Erythroblast (primary cell): ENCODE measurements around the gene SLC12A9.
"Not testable (repeated sequence)": the region's sequence is repeated elsewhere in the genome, so short reads cannot be mapped to it uniquely, and the experiment has no call there.

Experiments used
- DNase-seq, 2 experiments: peaks; one replicate each; lab custom pipeline; 2025; lab: John Stamatoyannopoulos, UW
- GATA1 ChIP-seq: IDR thresholded peaks from 2 replicates; pipeline ENCODE4 v1.6.1; 2011; ENCODE audit warnings: low read depth, mild to moderate bottlenecking, control low read depth, low read length, moderate library complexity
- POLR2A ChIP-seq: IDR thresholded peaks from 2 replicates; pipeline ENCODE4 v1.6.1; 2011; ENCODE audit warnings: mild to moderate bottlenecking, low read length

SLC12A9 gene

DNA sequence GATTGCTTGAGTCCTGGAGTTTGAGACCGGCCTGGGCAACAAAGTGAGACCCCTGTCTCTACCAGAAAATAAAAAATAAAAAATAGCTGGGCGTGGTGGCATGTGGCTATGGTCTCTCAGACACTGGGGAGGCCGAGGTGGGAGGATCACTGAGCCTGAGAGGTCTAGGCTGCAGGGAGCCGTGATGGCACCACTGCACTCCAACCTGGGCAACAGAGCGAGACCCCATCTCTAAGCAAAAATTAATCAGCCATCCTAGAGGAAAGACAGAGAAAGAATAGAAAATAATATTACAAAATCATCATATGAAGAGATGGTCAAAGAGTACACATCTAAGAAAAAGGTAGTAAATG lies 20.3 kb upstream of the SLC12A9 start:
- TF ChIP-seq POLR2A (no peak), GATA1 (no peak)

DNA sequence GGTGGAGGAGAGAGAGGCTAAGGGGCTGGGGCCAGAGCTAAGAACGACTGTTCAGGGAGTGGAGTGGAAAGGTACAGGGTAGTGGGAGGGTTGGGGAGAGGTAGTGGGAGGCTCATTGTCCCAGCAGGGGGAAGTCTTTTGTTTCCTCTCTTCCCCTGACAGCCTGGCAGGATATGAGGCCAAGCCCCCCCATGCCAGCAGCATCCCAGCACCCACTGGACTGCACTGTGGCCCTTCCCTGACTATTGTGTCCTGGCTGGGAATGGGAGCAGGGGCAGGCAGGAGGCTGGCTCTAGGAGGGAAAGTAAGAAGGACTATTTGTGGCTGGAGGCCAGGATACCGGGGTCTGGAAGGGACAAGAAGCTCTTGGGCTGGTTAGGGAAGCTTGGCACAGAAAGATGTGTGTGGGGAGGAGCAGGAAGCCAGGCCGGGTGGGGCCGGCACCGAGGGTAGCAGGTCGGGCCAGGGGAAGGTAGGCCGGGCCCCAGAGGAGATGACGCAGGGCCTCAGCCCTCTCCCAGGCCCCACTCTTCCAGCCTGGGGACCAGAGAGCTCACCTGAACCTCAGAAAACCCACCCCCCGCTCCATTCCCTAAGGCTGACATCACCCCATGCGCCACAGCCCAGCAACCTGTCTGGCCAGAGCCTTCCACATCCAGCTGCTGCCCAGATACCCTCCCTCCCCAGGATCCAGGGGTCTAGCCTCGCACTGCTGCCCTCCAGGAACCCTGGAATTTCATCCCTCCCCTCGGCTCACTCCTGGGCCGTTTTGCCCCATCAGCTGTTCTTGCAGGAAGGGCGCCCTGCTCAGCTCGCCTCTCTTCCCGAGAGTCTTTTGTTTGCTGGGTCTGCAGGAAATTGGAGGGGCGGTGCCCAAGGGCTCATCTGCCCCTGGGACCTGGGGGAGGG lies 16.4 kb upstream of the SLC12A9 start:
- TF ChIP-seq POLR2A (no peak), GATA1 (no peak)
- DNase-seq = no peak

More for the DNA sequence above, 20.3 kb upstream of the SLC12A9 start:
- DNase-seq = no peak

DNA sequence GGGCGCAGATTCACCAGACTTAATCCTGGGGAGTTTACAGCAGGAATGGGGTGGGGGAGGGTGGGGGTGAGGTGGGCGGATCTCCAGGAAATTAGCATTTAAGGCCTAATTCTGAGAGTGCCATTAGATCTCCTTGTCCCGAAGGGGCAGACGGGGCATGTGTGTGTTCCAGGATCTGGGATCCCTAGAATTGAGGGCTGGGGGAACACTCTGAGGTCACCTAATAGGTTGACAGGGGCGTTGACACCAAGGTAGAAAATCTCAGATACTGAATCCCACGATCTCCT lies 15.8 kb upstream of the SLC12A9 start:
- no peak for TF ChIP-seq POLR2A
- TF ChIP-seq GATA1 = no peak
- DNase-seq = no peak

DNA sequence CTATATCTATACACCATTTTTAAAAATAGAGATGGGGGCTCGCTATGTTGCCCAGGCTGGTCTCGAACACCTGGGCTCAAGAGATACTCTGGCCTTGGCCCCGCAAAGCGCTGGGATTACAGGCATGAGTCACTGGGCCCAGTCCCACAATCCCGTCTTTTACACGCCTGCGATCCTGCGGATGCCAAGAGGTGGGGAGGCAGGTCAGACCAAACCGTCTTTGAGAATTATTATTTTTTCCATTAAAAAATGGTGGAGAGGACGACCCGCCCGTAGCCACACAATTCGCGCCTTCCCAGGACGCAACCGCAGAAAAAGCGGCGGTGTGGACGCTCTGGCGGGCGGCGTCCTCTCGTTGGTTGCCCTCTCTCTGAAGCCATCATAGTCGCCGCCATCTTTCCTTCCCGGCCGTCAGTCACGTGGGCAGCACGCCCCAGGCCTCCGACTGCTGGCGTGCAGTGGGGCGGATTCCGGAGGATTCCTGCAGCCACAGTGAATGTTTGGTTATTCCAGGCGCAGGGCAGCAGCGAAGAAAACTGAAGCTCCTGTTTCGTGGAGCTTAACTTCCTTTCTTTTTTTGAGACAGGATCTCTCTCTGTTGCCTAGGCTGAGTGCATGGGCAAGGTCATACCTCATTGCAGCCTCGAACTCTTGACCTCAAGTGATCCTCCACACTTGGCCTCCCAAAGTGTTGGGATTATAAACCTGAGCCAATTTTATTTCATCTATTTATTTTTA lies 15.2 kb upstream of the SLC12A9 start:
- TF ChIP-seq GATA1 (no peak), POLR2A (peak; percentile 55)

DNA sequence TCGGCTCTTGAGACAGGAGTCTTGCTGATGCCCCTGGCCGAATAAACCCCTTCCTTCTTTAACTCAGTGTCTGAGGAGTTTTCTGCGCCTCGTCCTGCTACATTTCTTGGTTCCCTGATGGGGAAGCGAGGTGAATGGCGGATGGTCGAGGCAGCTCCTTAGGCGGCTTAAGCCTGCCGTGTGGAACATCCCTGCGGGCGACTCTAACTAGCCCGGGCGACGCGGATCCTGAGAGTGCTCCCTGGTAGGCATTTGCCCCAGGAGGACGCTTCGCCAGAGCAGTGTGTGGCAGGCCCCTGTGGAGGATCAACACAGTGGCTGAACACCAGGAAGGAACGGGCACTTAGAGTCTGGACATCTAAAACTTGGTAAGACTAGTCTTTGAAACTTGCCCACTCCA lies 13.2 kb upstream of the SLC12A9 start:
- DNase-seq = no peak
- no peak for TF ChIP-seq GATA1
- TF ChIP-seq POLR2A = no peak

More for the DNA sequence above, 15.2 kb upstream of the SLC12A9 start:
- peak; percentile 89 for DNase-seq

DNA sequence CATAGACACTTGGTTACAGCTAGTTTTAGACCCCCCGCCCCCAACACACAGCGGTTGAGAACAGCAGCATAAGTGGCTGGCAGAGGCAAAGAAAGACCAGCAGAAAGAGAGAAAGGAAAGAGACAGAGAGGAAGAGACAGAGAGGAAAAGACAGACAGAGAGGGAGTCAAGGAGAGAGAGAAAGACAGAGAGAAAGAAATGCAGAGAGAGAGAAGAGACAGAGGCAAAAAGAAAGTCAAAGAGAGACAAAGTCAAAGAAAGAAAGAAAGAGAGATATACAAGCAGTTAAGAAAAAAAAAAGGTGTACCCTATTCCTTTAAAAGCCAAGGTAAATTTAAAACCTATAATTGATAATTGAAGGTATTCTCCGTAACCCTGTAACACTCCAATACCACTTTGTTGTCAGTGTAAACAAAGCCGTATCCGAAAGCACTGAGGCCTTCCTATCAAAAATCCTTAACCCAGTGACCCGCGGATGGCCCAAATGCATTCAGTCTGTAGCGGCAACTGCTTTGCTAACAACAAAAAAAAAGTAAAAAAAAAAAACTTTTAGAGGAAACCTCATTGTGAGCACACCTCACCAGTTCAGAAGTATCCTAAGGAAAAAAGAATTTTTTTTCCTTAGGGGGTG lies 11.9 kb upstream of the SLC12A9 start:
- no peak for DNase-seq
- TF ChIP-seq GATA1 (no peak), POLR2A (no peak)

DNA sequence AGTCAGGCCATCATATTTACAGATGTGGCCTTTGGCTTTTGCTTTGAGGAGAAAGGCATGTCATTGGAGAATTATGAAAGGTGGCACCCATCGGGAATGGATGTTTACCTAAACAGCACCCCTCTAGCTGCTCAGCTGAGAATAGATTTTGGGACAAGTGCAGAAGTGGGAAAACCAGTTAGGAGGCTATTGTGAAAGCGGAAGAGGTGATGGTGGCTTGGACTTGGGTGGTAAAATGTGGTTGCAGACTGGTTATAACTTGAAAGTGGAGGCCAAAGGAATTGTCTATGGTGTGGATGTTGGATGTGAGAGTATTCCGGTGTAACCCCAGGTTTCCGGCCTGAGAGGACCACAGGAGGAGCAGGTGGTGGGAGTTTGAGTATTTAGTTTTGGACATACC lies 5.2 kb upstream of the SLC12A9 start:
- TF ChIP-seq GATA1 (no peak), POLR2A (no peak)

DNA sequence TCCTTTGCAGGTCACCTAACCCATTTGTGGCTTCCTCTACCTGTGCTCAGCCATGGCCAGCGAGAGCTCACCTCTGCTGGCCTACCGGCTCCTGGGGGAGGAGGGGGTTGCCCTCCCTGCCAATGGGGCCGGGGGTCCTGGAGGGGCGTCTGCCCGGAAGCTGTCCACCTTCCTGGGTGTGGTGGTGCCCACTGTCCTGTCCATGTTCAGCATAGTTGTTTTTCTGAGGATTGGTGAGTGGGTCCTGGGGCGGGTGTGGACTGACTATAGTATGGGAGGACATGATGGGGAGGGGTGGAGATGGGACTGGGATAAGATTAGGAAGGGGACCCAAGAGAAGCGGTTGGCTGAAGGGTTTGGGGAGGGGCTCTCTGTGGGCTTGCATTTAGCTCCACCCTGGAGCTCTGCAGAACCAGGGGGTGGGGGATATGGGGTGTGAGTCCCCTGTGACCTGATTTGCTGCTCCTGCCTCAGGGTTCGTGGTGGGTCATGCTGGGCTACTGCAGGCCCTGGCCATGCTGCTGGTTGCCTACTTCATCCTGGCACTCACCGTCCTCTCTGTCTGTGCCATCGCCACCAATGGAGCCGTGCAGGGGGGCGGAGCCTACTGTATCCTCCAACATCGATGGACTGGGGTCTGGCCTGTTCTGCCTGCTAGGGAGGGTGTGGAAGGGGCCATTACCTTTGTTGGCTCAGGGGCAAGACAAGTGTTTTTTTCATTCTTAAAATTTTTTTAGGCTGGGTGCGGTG lies 1.8 kb downstream of the SLC12A9 start:
- TF ChIP-seq GATA1 (no peak), POLR2A (no peak)
- DNase-seq = no peak

More for the DNA sequence above, 5.2 kb upstream of the SLC12A9 start:
- DNase-seq = no peak

DNA sequence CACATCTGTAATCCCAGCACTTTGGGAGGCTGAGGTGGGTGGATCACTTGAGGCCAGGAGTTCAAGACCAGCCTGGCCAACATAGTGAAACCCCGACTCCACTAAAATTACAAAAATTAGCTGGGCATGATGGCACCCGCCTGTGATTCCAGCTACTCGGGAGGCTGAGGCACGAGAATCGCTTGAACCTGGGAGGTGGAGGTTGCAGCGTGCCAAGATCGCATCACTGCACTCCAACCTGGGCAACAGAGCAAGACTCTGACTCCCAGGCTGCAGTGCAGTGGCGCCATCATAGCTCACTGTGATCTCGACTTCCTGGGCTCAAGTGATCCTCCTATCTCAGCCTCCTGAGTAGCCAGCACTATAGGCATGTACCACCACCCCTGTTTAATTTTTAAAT lies 2.4 kb downstream of the SLC12A9 start:
- DNase-seq = not testable (repeated sequence)

DNA sequence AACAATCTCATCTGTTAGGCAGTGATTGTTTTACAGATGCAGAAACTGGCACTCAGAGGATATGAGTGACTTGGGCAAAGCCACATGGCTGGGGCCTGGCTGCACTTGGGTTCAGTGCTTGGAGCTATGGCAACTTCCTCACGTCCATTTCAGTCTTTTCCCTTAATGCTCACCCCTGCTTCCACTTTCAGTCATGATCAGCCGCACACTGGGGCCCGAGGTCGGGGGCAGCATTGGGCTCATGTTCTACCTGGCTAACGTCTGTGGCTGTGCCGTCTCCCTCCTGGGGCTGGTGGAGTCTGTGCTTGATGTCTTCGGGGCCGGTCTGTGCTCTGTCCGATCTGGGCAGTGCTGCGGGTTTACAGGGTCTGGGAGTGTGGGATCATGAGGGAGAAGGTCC lies 3.0 kb downstream of the SLC12A9 start:
- TF ChIP-seq GATA1 (no peak), POLR2A (no peak)
- no peak for DNase-seq

DNA sequence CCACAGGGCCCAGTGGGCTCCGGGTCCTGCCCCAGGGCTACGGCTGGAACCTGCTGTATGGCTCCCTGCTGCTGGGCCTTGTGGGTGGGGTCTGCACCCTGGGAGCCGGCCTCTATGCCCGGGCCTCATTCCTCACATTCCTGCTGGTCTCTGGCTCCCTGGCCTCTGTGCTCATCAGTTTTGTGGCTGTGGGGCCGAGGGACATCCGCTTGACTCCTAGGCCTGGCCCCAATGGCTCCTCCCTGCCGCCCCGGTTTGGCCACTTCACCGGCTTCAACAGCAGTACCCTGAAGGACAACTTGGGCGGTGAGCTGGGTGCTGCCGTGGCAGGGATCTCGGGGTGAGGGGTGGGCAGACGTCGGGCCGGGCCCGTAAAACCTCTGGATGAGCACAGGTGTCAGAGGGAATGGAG lies 4.4 kb downstream of the SLC12A9 start:
- DNase-seq = no peak
- TF ChIP-seq POLR2A (no peak), GATA1 (no peak)

DNA sequence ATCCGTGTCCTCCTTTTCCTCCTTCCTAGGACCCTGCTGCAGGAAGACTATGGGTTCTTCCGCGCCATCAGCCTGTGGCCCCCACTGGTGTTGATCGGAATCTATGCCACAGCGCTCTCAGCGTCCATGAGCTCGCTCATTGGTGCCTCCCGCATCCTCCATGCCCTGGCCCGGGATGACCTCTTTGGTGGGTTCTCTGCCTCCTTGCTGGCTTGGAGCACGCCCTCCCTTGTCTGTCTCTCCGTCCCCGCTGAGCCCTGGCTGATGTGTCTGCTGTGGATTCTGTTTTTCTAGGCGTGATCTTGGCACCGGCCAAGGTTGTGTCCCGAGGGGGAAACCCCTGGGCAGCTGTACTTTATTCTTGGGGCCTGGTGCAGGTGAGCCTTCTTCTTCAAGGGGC lies 7.3 kb downstream of the SLC12A9 start:
- TF ChIP-seq GATA1 (no peak), POLR2A (no peak)
- no peak for DNase-seq

DNA sequence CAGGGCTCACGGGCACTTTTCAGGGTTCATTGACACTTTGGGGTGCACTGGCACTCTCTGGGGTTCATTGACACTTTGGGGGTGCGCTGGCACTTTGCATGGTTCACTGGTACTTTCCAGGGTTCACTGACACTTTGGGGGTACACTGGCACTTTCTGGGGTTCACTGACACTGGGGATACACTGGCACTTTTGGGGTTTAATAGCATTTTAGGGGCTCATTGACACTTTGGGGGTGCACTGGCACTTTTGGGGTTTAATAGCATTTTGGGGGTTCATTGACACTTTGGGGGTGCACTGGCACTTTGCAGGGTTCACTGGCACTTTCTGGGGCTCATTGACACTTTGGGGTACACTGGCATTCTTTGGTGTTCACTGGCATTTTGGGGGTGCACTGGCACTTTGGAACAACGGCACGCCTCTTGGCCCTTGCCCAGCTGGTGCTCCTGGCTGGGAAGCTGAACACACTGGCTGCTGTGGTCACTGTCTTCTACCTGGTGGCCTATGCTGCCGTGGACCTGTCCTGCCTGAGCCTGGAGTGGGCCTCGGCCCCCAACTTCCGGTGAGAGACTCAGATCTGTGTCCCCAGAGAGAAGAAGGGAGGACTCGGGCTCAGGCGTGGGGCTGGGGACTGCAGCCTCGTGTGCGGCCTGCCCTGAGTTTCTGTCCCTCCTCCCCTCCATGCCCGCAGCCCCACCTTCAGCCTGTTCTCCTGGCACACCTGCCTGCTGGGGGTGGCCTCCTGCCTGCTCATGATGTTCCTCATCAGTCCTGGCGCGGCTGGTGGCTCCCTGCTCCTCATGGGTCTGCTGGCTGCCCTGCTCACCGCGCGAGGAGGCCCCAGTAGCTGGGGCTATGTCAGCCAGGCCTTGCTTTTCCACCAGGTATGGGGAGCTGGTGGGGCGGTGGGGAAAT lies 8.4 kb downstream of the SLC12A9 start:
- TF ChIP-seq GATA1 (no peak), POLR2A (no peak)

More for the DNA sequence above, 8.4 kb downstream of the SLC12A9 start:
- DNase-seq = no peak
